Colonic mucosa (tissue), 4 donors: ENCODE measurements around the gene IER5L. TPM values are rescaled to one million over a fixed set of nuclear protein-coding genes. Genes with fewer than 3 reads are reported as not detected.

Source experiments
- DNase-seq: peaks from one replicate; pipeline ENCODE4 v3.0.0-alpha.2; 2020
- H3K27ac ChIP-seq: fragments of 200-600 bp; one replicate; pipeline ENCODE4 v1.8.0; 2021
- H3K27me3 ChIP-seq: fragments of 200-600 bp; one replicate; pipeline ENCODE4 v1.8.0; 2021
- H3K36me3 ChIP-seq: fragments of 200-600 bp; one replicate; pipeline ENCODE4 v1.8.0; 2021
- H3K4me1 ChIP-seq: fragments of 200-600 bp; one replicate; pipeline ENCODE4 v1.8.0; 2021; ENCODE audit warnings: mild to moderate bottlenecking
- H3K4me3 ChIP-seq: fragments of 200-600 bp; one replicate; pipeline ENCODE4 v1.8.0; 2021
- H3K9ac ChIP-seq, 2 donors: one replicate each; pipeline ENCODE4 v1.7.0; 2013; ENCODE audit warnings: control low read depth in 2 of 2, low read depth in 2 of 2, low read length in 2 of 2
- H3K9me3 ChIP-seq: fragments of 200-600 bp; one replicate; pipeline ENCODE4 v1.8.0; 2021
- intact Hi-C: fragments of 100-400 bp; cut with DNase I; formaldehyde crosslinking; loops from one replicate; pipeline ENCODE4 v1.14.1; 2022
- total RNA-seq, 2 donors: library from RNA; stranded (reverse); fragmentation: NEBNext Ultra II Directional in 1 of 2; extraction: Animal tissue kit (Norgen Biotek cat#: 25700) in 1 of 2; gene quantifications; one replicate each; pipeline ENCODE4 v1.2.1, GENCODE V29; 2021
- TF ChIP-seq, protein P1 (sequence below): fragments of 200-600 bp; IDR thresholded peaks from one replicate; pipeline ENCODE4 v1.8.0; 2022; ENCODE audit warnings: antibody characterized with exemption, mild to moderate bottlenecking
- donor health status: healthy.
- donor health status: DM: no; HTN: no; CAD: no.
- donor health status: DM: no; HTN: no; CAD: no.

The IER5L gene
- total RNA-seq, 2 donors from 2014 or later, result 9.1 to 9.6 TPM

DNA sequence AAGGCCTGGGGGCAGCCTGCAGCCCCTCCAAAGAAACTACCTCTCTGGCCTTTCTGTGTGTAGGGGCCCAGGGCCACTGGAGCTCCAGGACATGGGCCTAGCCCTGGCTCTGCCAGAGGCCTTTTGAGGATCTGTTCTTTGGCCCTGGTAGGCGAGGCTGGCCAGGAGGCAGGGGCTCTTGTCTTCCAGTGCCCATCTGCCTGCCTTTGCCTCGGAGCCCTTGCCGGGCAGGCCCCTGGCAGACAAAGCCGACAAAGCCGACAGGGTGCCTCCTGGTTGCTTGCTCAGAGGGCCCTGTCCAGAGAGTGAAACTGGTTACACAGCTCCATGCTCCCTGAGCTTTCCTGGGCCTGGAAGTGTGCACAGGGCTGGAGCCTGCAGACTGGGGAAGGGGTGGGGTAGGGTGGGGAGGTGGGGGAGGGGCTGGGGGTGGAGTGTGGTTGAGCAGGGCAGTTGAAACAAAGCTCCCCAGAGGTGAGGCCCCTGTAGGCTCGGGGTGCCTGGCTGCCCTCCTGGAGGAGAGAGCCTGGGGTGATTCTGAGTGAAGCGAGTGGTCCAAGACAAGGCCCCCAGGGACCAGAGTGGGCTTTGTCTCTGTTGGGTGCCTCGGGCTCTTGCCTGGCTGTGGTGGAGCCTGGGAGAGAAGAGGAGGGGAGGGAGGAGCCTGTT is 37.5 kb downstream of the IER5L start:
- Histone ChIP-seq H3K36me3 (peaks cover 11% of the 10 kb centered on the region), H3K4me1 (peaks cover 25% of the 10 kb centered on the region), H3K4me3 (peak overlapping the region; percentile 29), H3K27me3 (no peaks in the 10 kb centered on the region), H3K9me3 (no peaks in the 10 kb centered on the region), H3K9ac (peak overlapping the region; percentile 72 to 99), H3K27ac (peak overlapping the region; percentile 98)
- TF ChIP-seq, protein P1, sequence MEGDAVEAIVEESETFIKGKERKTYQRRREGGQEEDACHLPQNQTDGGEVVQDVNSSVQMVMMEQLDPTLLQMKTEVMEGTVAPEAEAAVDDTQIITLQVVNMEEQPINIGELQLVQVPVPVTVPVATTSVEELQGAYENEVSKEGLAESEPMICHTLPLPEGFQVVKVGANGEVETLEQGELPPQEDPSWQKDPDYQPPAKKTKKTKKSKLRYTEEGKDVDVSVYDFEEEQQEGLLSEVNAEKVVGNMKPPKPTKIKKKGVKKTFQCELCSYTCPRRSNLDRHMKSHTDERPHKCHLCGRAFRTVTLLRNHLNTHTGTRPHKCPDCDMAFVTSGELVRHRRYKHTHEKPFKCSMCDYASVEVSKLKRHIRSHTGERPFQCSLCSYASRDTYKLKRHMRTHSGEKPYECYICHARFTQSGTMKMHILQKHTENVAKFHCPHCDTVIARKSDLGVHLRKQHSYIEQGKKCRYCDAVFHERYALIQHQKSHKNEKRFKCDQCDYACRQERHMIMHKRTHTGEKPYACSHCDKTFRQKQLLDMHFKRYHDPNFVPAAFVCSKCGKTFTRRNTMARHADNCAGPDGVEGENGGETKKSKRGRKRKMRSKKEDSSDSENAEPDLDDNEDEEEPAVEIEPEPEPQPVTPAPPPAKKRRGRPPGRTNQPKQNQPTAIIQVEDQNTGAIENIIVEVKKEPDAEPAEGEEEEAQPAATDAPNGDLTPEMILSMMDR, result no peak
- DNase-seq, result peak; percentile 71
- intact Hi-C loops, result loop anchor here (10.0 kb wide), 1 partner anchor 354 kb away; no protein-coding TSS in a partner anchor

DNA sequence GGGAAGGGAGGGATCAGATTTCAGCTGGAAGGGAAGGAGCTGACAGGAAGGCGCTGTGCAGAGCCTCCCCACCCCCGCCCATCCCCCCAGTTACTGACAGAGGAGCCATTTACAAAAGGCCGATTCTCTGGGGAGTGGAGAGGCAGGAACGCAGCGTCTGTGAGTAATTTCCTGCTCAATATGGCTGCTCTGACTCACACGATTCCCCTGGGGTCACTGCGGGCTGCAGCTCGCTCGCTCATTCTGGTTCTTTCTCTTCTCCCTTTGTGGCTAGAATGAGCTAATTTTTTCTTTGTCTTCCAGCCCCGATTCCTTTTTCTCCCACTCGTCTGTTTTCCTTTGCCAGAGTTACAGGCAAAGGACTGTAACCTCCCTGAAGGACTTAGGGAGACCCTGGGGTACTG is 38.1 kb downstream of the IER5L start:
- H3K4me1 ChIP-seq, result peaks cover 25% of the 10 kb centered on the region
- intact Hi-C loops, result loop anchor here (5.0 to 10.0 kb wide), 2 partner anchors 355 to 647 kb away; no protein-coding TSS in a partner anchor

DNA sequence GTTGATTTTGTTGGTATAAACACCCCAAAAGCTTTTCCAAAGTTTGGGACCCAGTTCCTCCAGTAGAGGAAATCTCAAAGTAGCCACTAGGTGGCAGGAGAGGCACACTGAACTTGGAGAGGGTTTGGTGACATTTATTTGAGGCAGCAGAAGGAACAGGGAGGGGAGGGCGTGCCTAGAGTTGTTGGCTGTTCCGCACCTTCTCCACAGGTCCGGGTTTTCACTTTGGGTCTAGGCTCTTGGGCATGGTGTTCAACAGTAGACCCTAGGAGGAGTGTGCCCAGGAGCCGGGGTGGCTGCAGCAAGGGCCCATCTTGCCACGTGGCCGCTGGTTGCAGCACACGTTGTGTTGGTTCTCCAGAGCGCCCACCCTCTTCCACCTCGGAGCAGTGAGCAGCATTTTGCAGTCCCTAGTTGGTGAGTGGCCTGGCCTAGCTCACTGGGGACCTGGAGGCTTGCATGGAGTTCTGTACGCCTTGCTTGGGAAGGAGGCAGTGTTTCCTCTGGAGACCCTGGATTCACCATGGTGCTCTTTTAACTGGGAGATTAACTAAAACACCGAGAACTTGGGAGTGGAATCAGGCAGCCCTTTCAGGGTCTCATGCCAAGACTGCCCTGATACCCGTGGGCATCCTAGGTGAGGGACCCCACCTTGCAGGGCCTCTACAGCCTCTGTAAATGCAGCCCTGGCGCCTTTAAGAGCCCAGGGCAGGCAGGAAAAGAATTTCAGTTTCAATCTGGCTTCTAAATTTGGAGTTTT is 38.6 kb downstream of the IER5L start:
- no peaks in the 10 kb centered on the region for H3K27me3 ChIP-seq
- TF ChIP-seq, protein P1, result peak; percentile 91
- peak overlapping the region; percentile 98 for H3K27ac ChIP-seq
- H3K9ac ChIP-seq, result peak overlapping the region; percentile 72 to 99
- H3K4me1 ChIP-seq, result peaks cover 25% of the 10 kb centered on the region
- peak; percentile 92 for DNase-seq
- H3K4me3 ChIP-seq, result peak overlapping the region; percentile 29
- H3K36me3 ChIP-seq, result peaks cover 11% of the 10 kb centered on the region
- no peaks in the 10 kb centered on the region for H3K9me3 ChIP-seq
- intact Hi-C loops, result loop anchor here (5.0 kb wide), 1 partner anchor 648 kb away; no protein-coding TSS in a partner anchor

More for the DNA sequence above, 38.1 kb downstream of the IER5L start:
- Histone ChIP-seq H3K27me3 (no peaks in the 10 kb centered on the region), H3K9ac (peak overlapping the region; percentile 72 to 99), H3K27ac (peak overlapping the region; percentile 98), H3K36me3 (peaks cover 11% of the 10 kb centered on the region), H3K9me3 (no peaks in the 10 kb centered on the region), H3K4me3 (peak overlapping the region; percentile 29)
- DNase-seq, result peak; percentile 92
- TF ChIP-seq, protein P1, result no peak

DNA sequence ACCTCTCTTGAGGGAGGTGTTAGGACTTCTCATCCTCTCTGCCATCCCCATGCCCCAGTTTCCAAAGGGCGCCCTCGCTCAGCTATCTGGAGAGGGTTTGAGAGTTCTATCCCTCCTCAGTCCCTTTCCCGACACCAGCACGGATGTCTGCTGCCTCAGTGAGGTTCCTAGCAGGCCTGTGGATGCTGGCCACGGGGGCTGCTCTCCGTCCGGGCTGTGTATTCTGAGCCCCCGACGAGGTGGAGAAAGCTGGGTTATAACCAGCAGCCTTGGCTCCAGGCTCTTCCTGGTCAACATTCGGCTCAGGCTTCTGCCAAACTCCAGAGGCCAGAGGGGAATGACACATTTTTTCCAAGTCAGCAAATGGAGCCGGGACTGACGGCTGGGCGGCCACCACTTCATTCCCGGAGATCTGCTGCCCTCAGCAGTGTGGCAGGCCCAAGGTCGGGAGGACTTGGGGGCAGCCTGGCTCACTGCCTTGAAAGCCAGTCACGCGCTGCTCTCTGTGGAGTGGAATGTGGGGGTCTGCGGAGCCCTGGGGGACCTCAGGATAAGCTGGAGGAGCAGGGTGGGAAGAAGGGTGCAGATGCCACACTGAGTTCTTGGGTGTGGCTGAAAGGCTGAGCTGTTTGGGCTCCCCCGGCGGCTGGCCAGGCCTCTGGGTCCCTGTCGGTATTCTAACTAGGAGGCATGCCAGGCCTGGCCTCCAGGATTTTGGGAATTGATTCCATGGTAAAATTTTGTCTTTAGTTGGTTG is 39.4 kb downstream of the IER5L start:
- Histone ChIP-seq H3K9ac (peak overlapping the region; percentile 52 to 57), H3K27me3 (no peaks in the 10 kb centered on the region), H3K4me1 (peaks cover 25% of the 10 kb centered on the region), H3K27ac (peak overlapping the region; percentile 98), H3K4me3 (no peak overlapping the region), H3K9me3 (no peaks in the 10 kb centered on the region), H3K36me3 (peaks cover 11% of the 10 kb centered on the region)
- peak; percentile 42 for DNase-seq
- intact Hi-C loops, result loop anchor here (5.0 kb wide), 1 partner anchor 649 kb away; no protein-coding TSS in a partner anchor
- TF ChIP-seq, protein P1, result no peak

DNA sequence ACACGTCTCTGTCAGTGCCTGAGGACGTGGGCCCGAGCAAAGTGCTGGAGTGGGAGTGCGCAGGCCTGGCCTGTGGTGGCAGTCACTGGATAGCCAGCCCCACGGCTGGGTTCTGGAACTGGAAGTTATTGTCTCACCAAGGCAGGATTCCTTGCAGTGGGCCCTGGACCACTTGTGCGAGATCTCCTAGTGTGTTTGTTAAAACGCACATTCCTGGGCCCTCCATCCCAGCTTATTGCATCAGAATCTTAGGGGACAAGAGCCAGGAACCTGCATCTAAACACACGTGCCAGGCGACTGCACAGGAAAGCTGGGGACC is 40.0 kb downstream of the IER5L start:
- no peak overlapping the region for H3K4me3 ChIP-seq

More for the DNA sequence above, 40.0 kb downstream of the IER5L start:
- H3K36me3 ChIP-seq, result peaks cover 11% of the 10 kb centered on the region
- H3K4me1 ChIP-seq, result peaks cover 25% of the 10 kb centered on the region
- no peaks in the 10 kb centered on the region for H3K9me3 ChIP-seq
- H3K27me3 ChIP-seq, result no peaks in the 10 kb centered on the region
- H3K27ac ChIP-seq, result peak overlapping the region; percentile 98
- TF ChIP-seq, protein P1, result no peak
- DNase-seq, result no peak
- intact Hi-C loops, result loop anchor here (5.0 kb wide), 1 partner anchor 649 kb away; no protein-coding TSS in a partner anchor
- peak overlapping the region; percentile 52 to 57 for H3K9ac ChIP-seq
